GM12865 (cell line): Measurements from ENCODE around the gene BEND4.

Experiments
- DNase-seq: peaks from one replicate; pipeline ENCODE4 v3.0.0; 2010; ENCODE audit warnings: low read depth
- H3K4me3 ChIP-seq: 2 replicates; pipeline ENCODE4 v1.5.1; 2011; ENCODE audit warnings: mild to moderate bottlenecking, low read depth, low read length, control low read depth
- CTCF ChIP-seq: IDR thresholded peaks from 2 replicates; pipeline ENCODE4 v1.5.1; 2011; ENCODE audit warnings: low read length, control low read depth, low read depth, inconsistent platforms; ENCODE audit not compliant: insufficient read depth; ENCODE audit errors: missing control alignments

The BEND4 gene

GRCh38 chr4:42136371-42136770 lies 16.1 kb downstream of the BEND4 start:
- no peak overlapping the region for H3K4me3 ChIP-seq
- no peak for TF ChIP-seq CTCF
- no peak for DNase-seq

DNA sequence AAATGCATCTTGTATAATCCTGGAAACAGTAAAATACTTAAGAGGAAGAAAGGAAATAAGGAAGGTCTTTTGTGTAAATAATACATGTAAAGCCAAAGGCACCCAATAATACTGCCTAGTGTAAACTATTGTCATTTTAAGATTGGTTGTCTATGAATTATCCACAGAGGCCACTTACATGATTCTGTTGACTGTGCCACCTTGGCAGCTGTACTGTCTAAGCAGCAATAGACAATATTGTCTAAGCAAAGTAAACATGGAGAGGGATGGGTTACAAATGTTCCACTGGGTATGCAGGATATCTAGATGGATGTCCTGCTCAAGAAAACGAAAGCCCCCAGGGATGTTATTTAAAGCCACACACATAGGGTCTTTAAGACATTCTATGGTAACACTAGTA lies 19.4 kb downstream of the BEND4 start:
- no peak for TF ChIP-seq CTCF
- no peak overlapping the region for H3K4me3 ChIP-seq
- DNase-seq, result no peak

- TF ChIP-seq CTCF, result no peak
- DNase-seq, result no peak
- no peak overlapping the region for H3K4me3 ChIP-seq
Measured at GRCh38 chr4:42132099-42132498, 20.4 kb downstream of the BEND4 start.

GRCh38 chr4:42123071-42123644 lies 29.3 kb downstream of the BEND4 start:
- H3K4me3 ChIP-seq, result no peak overlapping the region
- no peak for DNase-seq
- TF ChIP-seq CTCF, result no peak

DNA sequence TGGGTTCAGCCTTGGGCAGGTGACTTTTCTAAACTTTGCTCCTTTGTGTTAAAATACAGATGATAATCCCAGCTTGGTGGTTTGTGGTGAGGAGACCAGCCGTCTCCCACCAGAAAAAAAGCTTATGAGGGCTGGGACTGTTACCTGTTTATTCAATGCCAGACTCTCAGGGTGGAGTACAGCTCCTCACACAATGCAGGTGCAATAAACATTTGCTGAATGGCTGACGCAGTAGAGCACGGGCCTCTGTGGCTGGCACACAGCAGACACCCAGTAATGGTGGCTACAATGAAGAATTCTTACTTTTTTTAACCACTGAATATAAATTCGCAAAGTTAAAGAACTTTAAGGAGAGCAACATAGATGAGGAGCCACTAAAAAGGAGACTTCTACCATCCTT lies 30.2 kb downstream of the BEND4 start:
- DNase-seq, result no peak
- H3K4me3 ChIP-seq, result no peak overlapping the region
- no peak for TF ChIP-seq CTCF

DNA sequence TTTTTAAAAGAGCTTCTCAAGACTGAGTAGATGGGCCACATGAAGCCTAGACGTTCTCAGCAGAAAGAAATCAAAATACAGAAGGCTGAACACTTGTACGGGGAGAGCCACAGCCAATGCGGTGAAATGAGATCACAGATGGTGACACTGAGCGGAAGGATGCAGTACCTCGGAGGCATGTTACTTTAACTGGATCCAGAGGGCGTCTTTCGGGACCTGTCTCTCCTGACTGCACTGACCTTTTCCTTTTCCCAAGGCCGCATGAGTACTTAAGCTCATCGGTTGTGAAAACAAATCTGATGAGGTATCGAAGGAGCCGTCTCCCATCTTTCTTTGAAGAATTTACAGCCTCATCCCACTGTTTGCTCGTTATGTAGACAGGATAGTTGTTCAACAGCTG lies 32.6 kb downstream of the BEND4 start:
- H3K4me3 ChIP-seq, result no peak overlapping the region
- no peak for TF ChIP-seq CTCF
- DNase-seq, result no peak

DNA sequence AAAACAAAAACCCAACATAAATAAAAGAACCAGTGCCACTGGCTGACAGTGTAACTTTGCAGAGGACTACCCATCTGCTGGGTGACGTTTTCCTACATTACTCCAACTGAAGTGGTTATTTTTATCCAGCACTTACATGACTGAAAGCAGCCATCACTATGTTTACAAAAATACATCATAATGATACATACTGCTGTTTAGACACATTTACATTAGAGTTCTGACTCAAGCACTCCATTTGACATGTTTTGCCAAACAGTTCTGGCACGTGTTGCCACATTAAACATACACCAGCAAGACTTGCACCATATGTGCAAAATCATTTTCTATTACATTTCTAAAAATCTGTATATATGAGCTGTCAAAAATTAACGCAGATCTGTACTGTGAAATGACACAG lies 39.6 kb downstream of the BEND4 start:
- TF ChIP-seq CTCF, result no peak
- no peak for DNase-seq
- H3K4me3 ChIP-seq, result no peak overlapping the region
